WERI-Rb-1 (cell line): ENCODE results near the gene PXMP2.
A peak's percentile ranks its signal among the peaks of the same experiment; 100 is the strongest.
"Not testable (repeated sequence)": the region's sequence is repeated elsewhere in the genome, so short reads cannot be mapped to it uniquely, and the experiment has no call there.

Experiments
- DNase-seq: peaks from one replicate; pipeline ENCODE4 v3.0.0-alpha.2; 2020
- H3K27ac ChIP-seq: fragments of 250-450 bp; sonication (Bioruptor Pico); 2 replicates; pipeline ENCODE4 v1.5.1; 2020; ENCODE audit warnings: mild to moderate bottlenecking, moderate library complexity
- H3K27me3 ChIP-seq: fragments of 250-450 bp; sonication (Bioruptor Pico); 2 replicates; pipeline ENCODE4 v1.5.1; 2021; ENCODE audit warnings: mild to moderate bottlenecking, low read depth, moderate library complexity; ENCODE audit not compliant: insufficient read depth, severe bottlenecking
- H3K36me3 ChIP-seq: fragments of 250-450 bp; sonication (Bioruptor Pico); 2 replicates; pipeline ENCODE4 v1.5.1; 2020; ENCODE audit warnings: mild to moderate bottlenecking, moderate library complexity
- H3K4me3 ChIP-seq: 2 replicates; pipeline ENCODE4 v1.5.1; 2011; ENCODE audit warnings: low read depth, mild to moderate bottlenecking, control low read depth, low read length
- H3K9me3 ChIP-seq: fragments of 250-450 bp; sonication (Bioruptor Pico); 2 replicates; pipeline ENCODE4 v1.5.1; 2021; ENCODE audit warnings: mild to moderate bottlenecking, moderate library complexity; ENCODE audit not compliant: severe bottlenecking
- TF ChIP-seq, protein P1 (sequence below): IDR thresholded peaks from 2 replicates; pipeline ENCODE4 v1.5.1; 2011; ENCODE audit warnings: low read depth, mild to moderate bottlenecking, control low read depth, inconsistent platforms, low read length

PXMP2 gene

DNA sequence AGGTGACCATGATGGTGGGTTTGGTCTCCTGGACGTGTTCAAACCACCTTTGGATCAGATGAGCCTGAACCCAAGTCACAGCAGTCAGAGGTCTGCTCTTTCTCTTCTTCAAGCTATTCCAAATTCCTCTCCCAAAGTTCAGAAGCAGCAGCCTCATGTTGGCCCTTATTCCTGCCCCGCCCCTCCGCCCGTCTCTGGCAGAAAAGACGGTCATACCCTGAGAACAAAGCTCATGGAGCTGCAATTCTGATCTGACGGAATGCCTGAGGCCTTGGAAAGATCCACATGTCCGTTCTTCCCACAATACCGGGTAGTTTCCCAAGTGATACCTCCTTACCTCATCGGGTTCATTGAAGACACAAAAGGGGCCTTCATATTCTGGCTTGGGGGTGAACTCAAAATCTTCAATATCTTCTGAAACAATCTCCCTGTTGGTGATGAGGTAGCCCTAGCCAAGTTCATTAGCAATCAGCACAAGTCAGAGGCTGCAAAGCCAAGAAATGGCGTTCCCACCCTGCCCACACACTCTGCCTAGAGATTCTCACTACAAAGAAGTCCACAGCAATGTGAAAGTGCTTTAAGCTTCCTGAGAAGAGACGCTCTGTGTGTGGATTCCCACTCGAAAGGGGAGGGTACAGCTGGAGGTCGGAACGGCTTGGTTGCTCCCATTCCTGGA, 11.5 kb upstream of the PXMP2 start:
- Histone ChIP-seq H3K27ac (no peak overlapping the region), H3K4me3 (no peak overlapping the region), H3K9me3 (no peaks in the 10 kb centered on the region), H3K27me3 (no peaks in the 10 kb centered on the region), H3K36me3 (peaks cover 98% of the 10 kb centered on the region)
- TF ChIP-seq, protein P1, sequence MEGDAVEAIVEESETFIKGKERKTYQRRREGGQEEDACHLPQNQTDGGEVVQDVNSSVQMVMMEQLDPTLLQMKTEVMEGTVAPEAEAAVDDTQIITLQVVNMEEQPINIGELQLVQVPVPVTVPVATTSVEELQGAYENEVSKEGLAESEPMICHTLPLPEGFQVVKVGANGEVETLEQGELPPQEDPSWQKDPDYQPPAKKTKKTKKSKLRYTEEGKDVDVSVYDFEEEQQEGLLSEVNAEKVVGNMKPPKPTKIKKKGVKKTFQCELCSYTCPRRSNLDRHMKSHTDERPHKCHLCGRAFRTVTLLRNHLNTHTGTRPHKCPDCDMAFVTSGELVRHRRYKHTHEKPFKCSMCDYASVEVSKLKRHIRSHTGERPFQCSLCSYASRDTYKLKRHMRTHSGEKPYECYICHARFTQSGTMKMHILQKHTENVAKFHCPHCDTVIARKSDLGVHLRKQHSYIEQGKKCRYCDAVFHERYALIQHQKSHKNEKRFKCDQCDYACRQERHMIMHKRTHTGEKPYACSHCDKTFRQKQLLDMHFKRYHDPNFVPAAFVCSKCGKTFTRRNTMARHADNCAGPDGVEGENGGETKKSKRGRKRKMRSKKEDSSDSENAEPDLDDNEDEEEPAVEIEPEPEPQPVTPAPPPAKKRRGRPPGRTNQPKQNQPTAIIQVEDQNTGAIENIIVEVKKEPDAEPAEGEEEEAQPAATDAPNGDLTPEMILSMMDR, result no peak
- DNase-seq, result no peak

DNA sequence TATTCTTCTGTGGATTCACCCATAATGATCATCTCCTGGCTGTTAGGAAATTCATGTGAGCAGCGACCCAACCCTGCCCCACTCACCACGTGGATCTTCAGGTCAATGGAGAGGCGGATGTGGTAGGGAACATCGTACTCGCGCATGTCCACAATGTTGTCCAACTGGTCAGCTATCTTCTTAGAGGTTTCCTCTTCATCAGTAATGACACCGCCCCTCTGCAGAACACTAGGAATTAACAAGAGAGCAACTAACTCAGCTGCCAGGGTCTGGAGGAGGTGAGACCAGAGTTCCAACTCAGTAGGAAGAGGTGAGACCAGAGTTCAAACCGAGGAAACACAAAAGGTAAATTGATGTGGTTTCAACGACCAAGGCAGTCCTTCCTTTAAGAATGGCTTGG, 9.9 kb upstream of the PXMP2 start:
- no peak for DNase-seq
- H3K27ac ChIP-seq, result no peak overlapping the region
- TF ChIP-seq, protein P1, result no peak
- no peaks in the 10 kb centered on the region for H3K9me3 ChIP-seq
- no peak overlapping the region for H3K4me3 ChIP-seq
- H3K27me3 ChIP-seq, result no peaks in the 10 kb centered on the region
- H3K36me3 ChIP-seq, result peaks cover 93% of the 10 kb centered on the region

DNA sequence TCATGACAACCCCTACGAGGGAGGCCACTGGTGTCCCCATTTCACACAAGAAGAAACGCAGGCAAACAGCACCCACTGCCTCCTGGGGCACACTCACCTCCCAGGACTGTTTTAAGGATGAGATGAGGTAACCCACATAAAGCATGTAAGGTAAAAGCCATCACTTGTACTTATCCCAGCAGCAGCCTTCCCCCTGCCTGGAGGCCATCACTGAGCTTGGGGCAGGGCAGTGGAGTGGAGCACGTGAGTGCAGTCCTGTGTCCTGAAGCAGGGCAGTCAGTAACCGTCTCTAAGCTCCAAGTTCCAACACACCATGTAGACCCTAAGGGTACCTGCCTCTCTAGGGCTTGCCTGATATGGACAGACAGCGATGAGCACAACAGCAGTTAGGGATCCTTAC, 2.0 kb upstream of the PXMP2 start:
- DNase-seq, result no peak
- Histone ChIP-seq H3K9me3 (no peaks in the 10 kb centered on the region), H3K27ac (no peak overlapping the region), H3K36me3 (peaks cover 42% of the 10 kb centered on the region), H3K27me3 (no peaks in the 10 kb centered on the region), H3K4me3 (no peak overlapping the region)
- TF ChIP-seq, protein P1, result no peak

DNA sequence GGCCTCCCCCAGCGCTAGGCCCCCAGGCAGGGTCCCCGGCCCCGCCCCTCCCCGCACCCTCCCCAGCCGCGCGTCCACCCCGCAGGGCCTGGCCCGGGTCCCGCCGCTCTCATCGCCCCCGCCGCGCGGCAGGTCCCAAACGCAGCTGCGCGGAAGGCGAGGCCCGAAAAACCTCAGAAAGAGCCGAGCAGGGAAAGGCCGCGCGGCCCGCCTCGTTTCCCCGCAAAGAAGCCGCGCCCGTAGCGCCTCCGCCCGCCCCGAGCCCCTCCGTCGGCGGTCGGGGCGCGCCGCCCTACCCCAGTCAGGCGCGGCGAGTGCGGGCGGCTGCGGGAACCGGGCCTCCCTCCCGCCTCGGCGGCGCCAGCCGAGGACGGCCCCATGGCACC, 569 bp upstream of the PXMP2 start:
- Histone ChIP-seq H3K36me3 (peaks cover 45% of the 10 kb centered on the region), H3K27ac (peak overlapping the region; percentile 91), H3K27me3 (no peaks in the 10 kb centered on the region), H3K9me3 (no peaks in the 10 kb centered on the region), H3K4me3 (peak overlapping the region; percentile 68)
- peak; percentile 20 for DNase-seq
- TF ChIP-seq, protein P1, result no peak

DNA sequence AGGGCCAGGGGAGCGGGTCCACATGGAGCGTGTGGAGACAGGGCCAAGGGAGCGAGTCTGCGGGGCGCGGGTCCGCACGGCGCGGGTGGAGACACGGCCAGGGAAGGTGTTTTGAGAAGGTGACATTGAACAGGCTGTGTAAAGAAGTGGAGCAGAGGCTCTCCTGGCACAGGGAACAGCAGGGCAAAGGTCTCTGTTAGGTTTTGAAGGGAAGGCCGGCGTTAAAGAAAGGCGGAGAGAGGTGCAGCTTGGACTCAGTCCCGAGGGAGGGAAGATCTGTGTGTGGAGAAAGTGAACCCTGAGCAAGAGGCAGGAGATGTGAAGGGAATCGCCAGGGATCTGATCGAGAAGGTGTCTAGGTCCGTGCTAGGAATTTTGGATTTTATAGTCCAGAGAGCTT, 1.8 kb downstream of the PXMP2 start:
- no peak for DNase-seq
- peaks cover 33% of the 10 kb centered on the region for H3K36me3 ChIP-seq
- no peaks in the 10 kb centered on the region for H3K27me3 ChIP-seq
- H3K4me3 ChIP-seq, result no peak overlapping the region
- TF ChIP-seq, protein P1, result no peak
- no peak overlapping the region for H3K27ac ChIP-seq
- H3K9me3 ChIP-seq, result no peaks in the 10 kb centered on the region

DNA sequence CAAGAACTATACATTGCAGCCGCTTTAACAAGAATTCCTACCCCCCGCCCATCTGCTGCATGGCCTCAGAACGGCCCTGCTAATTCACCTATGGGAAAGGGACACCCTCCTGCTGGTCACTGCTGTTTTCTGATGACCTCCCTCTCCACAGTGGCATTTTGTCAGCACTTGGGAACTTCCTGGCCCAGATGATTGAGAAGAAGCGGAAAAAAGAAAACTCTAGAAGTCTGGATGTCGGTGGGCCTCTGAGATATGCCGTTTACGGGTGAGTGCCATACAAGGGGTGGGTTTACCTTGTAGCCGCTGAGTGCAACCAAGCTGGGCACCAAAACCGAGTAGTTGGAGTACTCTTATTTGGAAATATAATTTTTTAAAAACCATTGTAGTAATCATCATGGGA, 2.7 kb downstream of the PXMP2 start:
- no peaks in the 10 kb centered on the region for H3K27me3 ChIP-seq
- no peaks in the 10 kb centered on the region for H3K9me3 ChIP-seq
- TF ChIP-seq, protein P1, result no peak
- H3K36me3 ChIP-seq, result peaks cover 34% of the 10 kb centered on the region
- no peak overlapping the region; the same call in 1 of the 2 replicates for H3K27ac ChIP-seq
- DNase-seq, result no peak
- no peak overlapping the region for H3K4me3 ChIP-seq

DNA sequence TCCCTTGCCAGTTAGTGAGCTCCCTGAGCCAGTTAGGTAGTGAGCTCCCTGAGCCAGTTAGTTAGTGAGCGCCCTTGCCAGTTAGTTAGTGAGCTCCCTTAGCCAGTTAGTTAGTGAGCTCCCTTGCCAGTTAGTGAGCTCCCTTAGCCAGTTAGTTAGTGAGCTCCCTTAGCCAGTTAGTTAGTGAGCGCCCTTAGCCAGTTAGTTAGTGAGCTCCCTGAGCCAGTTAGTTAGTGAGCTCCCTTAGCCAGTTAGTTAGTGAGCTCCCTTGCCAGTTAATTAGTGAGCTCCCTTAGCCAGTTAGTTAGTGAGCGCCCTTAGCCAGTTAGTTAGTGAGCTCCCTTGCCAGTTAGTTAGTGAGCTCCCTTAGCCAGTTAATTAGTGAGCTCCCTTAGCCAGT, 4.6 kb downstream of the PXMP2 start:
- not testable (repeated sequence) for H3K4me3 ChIP-seq, DNase-seq, H3K27ac ChIP-seq, H3K9me3 ChIP-seq, H3K27me3 ChIP-seq
- H3K36me3 ChIP-seq, result peaks cover 40% of the 10 kb centered on the region

DNA sequence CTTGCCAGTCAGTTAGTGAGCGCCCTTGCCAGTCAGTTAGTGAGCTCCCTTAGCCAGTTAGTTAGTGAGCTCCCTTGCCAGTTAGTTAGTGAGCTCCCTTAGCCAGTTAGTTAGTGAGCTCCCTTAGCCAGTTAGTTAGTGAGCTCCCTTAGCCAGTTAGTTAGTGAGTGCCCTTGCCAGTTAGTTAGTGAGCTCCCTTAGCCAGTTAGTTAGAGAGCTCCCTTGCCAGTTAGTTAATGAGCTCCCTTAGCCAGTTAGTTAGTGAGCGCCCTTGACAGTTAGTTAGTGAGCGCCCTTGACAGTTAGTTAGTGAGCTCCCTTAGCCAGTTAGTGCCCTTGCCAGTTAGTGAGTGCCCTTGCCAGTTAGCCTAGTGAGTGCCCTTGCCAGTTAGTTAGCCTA, 7.5 kb downstream of the PXMP2 start:
- H3K9me3 ChIP-seq, H3K27me3 ChIP-seq, DNase-seq, H3K27ac ChIP-seq, H3K4me3 ChIP-seq: not testable (repeated sequence)
- peaks cover 62% of the 10 kb centered on the region for H3K36me3 ChIP-seq
